HG03342 (cell line): ENCODE measurements around the gene RABEP2.
A peak's percentile ranks its signal among the peaks of the same experiment; 100 is the strongest.
"Not testable (repeated sequence)": the region's sequence is repeated elsewhere in the genome, so short reads cannot be mapped to it uniquely, and the experiment has no call there.

Experiments used
- ATAC-seq: cut with Tn5 transposase; IDR thresholded peaks from one replicate; pipeline ENCODE4 v1.9.1; 2021; ENCODE audit warnings: mild to moderate bottlenecking, moderate library complexity; ENCODE audit not compliant: unreplicated experiment

Gene RABEP2

DNA sequence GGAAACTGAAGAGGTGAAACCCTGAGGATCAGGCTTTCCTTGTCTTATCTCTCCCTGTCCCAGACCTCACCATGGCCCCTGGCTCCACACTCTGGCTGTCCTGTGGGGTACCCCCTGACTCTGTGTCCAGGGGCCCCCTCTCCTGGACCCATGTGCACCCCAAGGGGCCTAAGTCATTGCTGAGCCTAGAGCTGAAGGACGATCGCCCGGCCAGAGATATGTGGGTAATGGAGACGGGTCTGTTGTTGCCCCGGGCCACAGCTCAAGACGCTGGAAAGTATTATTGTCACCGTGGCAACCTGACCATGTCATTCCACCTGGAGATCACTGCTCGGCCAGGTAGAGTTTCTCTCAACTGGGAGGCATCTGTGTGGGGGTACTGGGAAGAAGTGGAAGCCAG is 8.1 kb upstream of the RABEP2 start:
- no peak for ATAC-seq

DNA sequence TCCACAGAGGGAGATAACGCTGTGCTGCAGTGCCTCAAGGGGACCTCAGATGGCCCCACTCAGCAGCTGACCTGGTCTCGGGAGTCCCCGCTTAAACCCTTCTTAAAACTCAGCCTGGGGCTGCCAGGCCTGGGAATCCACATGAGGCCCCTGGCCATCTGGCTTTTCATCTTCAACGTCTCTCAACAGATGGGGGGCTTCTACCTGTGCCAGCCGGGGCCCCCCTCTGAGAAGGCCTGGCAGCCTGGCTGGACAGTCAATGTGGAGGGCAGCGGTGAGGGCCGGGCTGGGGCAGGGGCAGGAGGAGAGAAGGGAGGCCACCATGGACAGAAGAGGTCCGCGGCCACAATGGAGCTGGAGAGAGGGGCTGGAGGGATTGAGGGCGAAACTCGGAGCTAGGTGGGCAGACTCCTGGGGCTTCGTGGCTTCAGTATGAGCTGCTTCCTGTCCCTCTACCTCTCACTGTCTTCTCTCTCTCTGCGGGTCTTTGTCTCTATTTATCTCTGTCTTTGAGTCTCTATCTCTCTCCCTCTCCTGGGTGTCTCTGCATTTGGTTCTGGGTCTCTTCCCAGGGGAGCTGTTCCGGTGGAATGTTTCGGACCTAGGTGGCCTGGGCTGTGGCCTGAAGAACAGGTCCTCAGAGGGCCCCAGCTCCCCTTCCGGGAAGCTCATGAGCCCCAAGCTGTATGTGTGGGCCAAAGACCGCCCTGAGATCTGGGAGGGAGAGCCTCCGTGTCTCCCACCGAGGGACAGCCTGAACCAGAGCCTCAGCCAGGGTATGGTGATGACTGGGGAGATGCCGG is 7.5 kb upstream of the RABEP2 start:
- no peak for ATAC-seq

DNA sequence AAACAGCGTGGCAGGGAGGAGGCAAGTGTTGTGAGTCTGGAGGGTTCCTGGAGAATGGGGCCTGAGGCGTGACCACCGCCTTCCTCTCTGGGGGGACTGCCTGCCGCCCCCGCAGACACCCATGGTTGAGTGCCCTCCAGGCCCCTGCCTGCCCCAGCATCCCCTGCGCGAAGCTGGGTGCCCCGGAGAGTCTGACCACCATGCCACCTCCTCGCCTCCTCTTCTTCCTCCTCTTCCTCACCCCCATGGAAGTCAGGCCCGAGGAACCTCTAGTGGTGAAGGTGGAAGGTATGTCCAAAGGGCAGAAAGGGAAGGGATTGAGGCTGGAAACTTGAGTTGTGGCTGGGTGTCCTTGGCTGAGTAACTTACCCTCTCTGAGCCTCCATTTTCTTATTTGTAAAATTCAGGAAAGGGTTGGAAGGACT is 6.8 kb upstream of the RABEP2 start, which contains the start of gene CD19:
Gene CD19, plus strand, starts transcription at position 171 of the 425 bp plus-strand sequence. Its CDS starts 30 bp downstream, at position 201.
- ATAC-seq: no peak

DNA sequence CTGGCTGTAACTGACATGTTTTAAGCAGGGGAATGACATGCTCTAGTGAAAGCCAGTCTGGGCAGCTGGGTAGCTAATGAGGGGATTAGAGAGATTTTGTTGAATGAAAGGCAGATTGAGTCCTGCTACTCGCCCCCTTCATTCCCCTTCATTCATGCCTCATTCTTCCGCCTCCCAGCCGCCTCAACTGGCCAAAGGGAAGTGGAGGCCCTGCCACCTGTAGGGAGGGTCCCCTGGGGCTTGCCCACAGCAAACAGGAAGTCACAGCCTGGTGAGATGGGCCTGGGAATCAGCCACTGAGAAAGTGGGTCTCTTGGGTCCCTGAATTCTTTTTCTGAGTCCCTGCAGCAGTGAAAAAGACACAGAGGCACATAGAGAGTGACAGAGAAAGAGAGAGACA is 5.6 kb upstream of the RABEP2 start:
- no peak for ATAC-seq

DNA sequence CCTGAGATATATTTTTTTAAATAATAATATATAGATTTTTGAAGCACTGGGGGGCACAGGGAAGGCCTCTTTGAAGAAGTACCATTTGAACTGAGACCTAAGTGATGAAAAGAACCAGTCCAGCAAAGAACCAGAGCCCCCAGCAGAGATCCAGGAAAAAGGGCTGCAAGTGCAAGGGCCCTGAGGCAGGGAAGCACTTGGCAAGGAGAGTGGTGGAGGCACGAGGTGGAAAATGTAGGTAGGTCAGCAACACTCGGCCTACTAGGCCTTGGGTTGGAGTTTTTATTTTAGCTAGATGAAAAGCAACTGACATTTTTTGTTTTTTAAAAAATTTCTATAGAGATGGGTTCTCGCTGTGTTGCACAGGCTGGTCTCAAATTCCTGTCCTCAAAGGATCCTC is 5.2 kb upstream of the RABEP2 start:
- ATAC-seq: no peak

DNA sequence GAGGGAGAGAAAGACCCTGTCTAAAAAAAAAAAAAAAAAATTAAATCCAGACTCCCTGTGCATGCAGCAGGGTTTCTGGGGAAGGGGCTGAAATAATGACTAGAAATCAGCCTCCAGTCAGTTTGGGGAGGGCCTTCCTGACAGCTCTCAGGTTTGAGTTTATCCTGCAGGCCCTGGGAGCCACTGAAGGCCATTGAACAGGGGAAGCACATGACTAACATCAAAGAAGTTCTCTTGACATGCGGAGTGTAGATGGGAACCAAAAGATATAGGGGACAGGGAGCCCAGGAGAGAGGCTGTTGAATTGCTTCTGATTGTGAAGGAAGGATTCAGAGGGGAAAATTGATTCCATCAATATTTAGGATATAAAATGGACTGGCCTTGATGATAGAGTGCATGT is 2.8 kb upstream of the RABEP2 start:
- ATAC-seq: no peak

DNA sequence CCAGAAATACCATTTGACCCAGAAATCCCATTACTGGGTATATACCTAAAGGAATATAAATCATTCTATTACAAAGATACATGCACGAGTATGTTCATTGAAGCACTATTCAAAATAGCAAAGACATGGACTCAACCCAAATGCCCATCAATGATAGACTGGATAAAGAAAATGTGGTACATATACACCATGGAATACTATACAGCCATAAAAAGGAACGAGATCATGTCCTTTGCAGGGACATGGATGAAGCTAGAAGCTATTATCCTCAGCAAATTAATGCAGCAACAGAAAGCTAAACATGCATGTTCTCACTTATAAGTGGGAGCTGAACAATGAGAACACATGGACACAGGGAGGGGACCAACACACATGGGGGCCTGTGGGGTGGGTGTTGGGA is 1.2 kb upstream of the RABEP2 start:
- not testable (repeated sequence) for ATAC-seq

DNA sequence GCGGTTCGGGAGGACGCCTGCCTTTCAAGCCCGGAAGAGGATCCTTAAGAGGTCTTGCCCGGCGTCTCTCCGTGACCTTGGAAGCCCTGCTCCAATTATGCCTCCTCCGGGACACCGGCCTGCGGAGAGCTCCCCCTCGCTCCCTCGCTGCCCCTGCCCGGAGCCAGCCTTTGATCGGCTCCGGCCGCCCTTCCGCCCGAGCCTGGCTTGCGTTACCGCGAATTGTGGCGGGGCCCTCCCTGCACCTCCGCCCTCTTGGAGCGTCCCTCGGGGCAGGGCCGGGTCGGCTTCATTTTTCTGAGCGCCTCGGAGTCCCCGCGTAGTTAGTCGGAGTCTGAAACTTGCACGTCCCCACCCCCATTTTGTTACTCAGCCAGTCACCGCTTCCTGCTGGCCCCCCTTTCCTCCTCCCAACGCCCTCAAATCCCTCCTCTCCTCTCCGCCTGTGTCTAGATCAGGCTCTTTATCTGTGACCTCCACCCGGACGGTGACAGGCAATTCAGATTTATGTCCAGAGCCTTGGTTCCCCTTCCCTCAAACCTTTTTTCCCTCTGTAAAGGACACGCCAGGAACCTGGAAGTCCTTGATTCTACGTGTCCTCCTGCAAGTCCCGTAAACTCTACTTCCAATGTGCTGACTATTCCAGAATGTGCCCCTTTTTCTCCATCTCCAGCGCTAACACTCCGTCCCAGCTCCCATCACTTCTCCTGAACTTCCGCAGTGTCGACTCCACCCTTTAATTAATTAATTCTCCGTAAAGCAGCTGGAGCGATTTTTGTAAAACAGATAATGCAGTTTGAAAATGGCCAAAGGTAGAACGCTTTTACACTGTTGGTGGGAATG is 569 bp upstream of the RABEP2 start:
- ATAC-seq: peak; percentile 27

DNA sequence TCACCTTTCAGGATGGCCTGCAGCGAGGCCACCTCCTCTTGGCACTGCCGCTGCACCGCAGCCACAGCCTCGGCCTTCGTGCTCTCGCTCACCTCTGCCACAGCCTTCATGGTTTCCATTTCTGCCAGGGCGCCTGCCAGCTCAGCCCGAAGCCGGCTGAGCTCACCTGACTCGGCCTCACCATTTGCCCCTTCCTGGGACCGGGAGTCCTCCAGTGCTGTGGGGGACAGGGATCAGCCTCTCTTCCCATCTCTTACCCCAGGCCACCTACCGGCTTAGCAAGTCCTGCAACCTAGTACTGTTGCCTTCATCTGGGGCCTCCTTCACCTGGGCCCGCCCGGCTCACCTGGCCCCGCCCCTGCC is 658 bp downstream of the RABEP2 start:
- peak; percentile 9 for ATAC-seq

DNA sequence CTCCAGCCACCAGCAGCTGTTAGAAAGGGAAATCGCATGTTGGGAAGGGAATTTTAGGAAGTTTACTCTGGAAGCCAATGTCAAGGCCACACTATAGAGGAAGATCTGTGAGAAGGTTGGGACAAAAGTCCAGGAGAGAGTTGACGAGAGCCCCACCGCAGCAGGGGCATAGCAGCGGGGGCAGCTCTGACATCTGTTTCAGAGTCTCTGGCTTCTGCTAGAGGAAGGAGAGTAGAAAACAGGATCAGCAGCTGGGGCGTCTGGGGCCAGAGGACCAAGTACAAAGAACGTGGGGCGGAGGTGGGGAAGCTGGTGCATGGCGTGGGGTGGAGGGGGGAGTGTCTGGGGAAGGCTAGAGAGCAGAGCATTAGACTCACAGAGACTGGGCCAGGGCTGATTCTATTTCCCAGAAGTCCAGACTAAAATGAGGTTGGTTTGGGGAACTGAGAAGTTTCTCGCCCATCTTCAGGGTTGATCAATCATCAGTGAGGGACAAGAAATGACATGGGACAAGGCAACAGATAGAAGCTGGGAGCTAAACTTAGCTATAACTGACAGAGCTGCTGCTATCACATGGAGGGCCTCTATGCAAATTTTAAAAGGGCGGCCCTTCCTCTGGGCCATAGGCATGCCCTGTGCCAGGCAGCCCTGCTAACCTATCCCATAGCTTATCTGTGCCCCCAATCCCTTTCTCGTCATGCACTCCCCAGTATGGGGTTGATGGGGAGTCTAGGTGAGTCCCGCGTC is 1.2 kb downstream of the RABEP2 start:
- peak; percentile 45 for ATAC-seq

DNA sequence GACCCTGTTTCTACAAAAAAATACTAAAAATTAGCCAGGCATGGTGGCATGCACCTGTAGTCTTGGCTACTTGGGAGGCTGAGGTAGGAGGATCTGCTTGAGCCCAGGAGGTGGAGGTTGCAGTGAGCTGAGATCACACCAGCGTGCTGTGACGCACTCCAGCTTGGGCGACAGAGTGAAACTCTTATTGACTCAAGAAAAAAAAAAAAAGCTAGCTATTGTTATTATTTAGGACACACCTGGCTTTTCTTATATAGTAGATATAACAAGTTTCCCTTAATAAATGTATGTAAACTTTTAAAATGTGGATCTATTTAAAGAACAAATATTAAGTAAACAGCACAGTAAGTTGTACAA is 1.8 kb downstream of the RABEP2 start:
- no peak for ATAC-seq

DNA sequence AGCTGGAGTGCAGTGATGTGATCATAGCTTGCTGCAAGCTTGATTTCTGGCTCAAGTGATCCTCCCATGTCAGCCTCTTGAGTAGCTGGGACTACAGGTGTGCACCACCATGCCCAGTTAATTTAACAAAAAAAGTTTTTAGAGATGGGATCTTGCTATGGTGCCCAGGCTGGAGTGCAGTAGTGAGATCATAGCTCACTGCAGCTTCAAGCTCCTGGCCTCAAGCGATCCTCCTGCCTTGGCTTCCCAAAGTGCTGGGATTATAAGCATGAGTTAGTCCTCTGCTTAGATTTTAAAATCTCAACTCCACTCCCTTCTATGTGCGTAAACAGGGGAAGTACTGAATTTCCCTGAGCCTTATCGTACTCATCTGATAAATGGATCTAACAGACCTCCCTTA is 6.3 kb downstream of the RABEP2 start:
- ATAC-seq: no peak

DNA sequence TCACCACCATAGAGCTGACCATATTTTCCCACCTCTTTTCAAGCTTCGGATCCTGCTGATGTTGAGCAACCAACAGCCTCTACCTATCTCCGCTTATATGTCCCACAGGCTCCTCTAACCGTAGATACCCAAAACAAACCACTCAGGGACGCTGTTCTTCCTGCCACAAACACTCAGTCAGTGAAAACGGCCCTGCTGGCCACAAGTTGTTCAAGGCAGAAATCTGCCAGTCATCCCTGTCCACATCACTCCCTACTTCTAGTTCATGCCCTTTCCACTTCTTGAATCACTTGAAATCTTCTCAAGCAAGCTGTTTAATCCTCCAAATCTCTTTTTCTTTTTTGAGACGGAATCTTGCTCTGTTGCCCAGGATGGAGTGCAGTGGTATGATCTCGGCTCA is 7.9 kb downstream of the RABEP2 start:
- ATAC-seq: no peak

DNA sequence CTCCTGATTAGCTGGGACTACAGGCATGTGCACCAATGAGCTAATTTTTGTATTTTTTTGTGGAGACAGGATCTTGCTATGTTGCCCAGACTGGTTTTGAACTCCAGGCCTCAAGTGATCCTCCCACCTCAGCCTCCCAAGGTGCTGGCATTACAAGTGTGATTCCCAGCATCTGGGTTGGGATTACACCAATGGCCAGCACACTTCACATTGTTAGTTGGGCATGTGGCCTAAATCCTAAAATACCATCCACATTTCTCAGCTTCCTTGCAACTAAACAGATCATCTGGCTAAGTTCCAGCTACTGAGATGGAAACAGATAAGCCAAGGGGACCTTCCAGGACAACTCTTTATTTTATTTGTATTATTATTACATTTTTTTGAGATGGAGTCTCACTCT is 9.9 kb downstream of the RABEP2 start:
- no peak for ATAC-seq

DNA sequence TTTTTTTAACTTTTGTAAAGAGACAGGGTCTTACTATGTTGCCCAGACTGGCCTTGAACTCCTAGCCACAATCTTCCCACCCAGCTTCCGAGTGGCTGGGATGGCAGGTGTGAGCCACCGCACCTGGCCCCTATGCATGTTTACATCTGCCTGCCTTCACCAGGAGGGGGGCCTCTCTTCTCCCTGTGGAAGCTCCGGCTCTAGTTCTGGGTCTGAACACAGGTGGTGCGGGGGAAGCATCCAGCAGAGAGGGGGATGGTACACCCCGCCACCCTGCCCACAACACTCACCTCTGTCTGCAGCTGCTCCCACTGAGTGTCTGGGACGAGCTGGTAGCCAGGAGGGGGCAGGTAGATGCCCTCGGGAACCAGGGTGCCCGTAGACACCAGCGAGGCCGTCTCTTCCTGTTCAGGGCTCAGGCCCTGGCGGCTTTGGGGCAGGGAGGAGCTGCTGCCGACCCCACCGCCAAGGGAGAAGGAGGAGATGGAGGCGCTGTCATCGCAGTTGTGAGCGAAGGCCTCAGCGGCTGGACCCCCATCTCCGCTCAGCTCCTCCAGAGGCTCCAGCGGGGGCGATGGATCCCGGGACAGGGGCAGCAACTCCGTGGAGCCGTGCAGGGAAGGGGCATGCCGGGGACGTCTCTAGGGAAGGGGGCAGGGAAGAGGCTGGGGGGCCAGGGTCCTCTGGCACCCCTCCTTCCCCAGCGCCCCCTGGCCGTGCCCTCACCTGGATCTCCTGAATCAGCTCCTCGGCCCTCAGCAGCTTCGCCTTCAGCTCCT is 10.9 kb downstream of the RABEP2 start:
- ATAC-seq: no peak

DNA sequence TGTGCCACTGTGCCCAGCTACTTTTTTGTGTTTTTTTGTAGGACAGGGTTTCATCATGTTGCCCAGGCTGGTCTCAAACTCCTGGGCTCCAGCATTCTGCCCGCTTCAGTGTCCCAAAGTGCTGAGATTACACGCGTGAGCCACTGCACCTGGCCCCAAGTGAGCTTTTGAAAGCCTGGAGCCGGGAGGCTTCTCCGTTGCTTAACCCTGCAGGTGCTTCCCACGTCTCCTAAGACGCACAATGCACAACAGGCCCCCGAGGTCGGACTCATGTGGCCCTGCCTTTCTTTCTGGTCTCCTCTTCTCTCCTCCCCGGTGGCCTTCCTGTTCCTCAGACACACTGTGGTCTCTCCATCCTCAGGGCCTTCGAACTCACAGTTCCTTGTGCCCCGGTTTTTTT is 12.5 kb downstream of the RABEP2 start:
- ATAC-seq: no peak

DNA sequence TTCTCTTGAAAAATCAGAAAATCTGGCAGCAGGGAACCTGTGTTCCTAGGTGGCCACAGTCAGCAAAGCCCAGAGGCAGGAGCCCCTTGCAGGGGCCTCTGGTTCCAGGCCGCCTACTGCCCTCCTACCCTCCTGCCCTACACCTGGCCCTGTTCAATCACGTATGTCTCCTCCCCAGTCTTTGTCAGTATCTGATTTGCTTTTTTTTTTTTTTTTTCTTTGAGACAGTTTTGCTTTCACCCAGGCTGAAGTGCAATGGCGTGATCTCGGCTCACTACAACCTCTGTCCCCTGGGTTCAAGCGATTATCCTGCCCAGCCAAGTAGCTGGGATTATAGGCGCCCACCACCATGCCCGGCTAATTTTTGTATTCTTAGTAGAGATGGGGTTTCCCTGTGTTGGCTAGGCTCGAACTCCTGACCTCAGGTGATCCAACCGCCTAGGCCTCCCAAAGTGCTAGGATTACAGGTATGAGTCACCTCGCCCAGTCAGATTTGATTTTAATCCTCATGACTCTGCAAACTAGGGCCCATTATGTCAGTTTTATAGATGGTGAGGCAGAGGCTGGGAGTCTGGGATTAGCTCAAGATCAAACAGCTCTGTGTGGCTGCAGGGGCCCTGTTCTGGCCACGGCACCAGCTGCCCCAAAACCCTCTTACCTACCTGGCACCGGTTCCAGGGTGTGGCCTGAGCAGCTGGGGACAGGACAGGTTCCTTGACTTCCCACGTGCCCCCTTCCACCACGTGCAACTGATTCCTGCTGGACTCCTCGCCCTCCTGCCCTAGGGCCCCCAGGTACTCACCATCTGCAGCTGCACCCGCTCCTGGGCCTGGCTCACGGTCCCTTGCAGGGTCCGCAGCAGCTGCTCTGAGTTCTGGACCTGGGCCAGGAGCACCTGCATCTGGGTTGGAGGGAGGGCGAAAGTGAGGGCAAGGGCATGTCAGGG is 14.7 kb downstream of the RABEP2 start:
- no peak for ATAC-seq

DNA sequence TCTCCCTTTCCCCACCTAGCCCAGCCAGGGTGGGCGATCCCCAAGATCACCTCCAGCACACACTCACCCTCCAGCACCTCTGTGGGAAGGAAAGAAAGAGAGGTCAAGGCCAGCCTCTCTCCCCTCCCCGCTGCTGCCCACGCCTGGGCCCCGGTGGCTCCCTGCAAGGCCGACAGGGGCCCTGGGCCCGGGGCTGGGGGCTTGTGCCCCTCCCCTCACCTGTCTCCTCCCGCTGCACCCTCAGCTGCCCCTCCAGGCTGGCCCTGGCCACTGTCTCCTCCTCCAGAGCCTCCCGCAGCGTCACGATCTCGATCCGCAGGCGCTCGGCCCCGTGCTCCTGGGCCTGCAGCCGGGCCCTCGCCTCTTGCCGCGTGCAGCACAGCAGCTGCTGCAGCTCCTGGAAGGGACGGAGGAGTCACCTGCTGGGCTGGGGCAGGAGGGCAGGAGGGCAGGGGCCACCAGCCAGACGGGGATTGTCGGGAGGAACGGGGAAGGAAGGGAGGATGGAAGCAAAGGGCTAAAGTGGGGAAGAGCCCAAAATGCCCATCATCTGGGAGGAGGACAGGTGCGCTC is 19.2 kb downstream of the RABEP2 start:
- no peak for ATAC-seq

DNA sequence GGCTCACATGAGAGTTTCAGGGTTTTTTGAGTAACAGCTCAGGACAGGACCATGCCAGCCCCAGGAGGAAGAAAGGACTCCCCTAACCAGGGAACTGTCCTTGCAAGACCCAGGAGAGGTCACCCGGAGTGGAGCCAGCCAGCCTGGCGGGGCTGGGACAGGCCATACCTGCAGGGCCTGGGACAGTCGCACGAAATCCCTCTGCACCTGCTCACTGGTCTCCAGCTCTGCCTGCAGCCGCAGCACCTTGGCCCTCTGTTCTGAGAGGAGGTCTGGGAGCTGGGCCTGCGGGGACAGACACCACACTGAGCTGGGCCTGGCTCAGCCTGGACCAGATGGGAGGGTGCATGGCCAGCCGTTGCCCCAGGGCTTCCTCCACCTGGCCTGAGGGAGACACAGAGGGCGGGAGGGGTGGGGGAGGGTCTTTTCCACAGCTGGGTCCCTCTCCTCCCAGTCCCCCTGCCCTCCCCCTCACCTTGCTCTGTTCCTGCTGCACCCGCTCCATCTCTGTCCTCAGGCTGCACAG is 19.7 kb downstream of the RABEP2 start:
- ATAC-seq: no peak
